Stimulated activated CD8-positive, alpha-beta memory T cell treated with anti-CD3 and anti-CD28 coated beads, Interleukin-12 subunit alpha, Interleukin-12 subunit beta, amount 100 ng/mL, for 24 hours (primary cell): ENCODE results near the gene PXDN.
"Not testable (repeated sequence)": the region's sequence is repeated elsewhere in the genome, so short reads cannot be mapped to it uniquely, and the experiment has no call there.

Source experiments
- DNase-seq: peaks from one replicate; pipeline ENCODE4 v3.0.0-alpha.2; 2020; ENCODE audit errors: extremely low read depth

The PXDN gene

DNA sequence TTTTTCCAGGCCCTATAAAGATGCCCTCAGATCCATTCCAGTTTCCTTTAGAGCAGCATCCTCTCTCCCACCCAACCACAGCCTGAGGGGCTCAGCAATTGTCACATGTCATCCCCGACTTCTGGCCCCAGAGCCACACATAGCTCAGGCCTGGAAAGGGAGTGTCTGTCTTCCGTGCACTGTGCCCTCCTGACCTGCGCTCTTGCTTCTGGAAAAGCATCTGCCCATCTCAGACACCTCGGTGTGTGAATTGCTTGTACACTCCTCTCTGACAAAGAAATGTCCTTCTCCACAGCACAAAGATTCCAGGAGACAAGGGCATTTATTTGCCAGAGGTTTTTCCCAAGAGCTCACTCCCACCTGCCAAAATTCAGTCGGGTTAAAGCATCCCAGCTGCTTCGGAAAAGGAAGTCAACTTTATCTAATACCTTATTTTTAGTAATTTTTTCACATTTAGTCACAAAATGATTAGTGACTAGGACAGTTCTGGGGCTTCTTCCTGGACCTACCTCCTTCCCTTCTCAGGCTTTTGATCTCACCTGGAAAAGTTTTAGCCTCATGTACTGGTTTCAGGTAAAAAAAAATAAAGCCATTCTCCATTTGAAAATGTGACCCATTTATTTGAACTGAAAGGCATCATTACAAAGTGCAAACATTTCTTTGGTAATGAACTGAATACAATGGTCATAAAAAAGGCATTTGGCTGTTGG, 112.9 kb downstream of the PXDN start:
- no peak for DNase-seq

DNA sequence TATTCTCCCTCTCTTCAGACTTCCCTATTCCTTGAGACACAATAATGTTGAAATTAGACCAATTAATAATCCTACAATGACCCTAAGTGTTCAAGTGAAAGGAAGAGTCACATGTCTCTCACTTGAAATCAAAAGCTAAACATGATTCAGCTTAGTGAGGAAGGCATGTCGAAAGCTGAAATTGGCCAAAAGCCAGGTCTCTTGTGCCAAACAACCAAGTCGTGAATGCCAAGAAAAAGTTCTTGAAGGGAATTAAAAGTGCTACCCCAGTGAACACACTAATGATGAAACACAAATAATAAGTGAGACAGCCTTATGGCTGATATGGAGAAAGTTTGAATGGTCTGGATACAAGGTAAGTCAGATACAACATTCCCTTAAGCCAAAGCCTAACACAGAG, 115.4 kb downstream of the PXDN start:
- DNase-seq: no peak

DNA sequence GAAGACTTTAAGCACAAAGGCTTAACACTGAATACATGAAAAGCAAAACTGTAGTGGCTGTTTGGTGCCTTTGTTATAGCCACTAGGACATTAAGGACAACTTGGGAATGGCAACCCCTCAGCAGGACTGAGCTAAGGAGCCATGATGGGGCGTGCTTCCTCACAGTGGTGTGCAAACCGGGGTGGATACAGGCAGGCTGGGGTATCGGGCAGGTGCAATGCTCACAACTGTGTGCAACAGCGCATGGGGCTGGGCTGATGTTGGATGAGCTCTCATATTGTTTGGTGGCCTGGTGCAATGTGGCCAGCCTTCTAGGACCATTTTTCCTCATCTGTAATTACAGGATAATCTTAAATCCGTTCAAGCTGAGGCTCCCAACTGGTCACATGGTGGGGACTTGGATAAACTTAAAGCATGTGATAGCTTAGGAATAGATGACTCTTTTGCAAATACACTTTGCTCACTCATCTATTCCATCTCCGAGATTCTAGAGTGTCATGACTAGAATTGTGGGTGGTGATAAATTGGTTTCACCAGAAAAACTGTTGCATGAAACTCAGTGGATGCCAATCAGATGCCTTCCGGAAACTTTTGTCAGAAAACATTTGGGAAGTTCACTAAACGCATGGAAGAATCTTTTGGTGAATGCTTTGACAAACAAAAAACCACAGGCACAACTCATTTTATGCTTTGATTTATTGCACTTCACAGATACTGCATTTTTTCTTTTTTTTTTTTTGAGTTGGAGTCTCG, 116.5 kb downstream of the PXDN start:
- no peak for DNase-seq

DNA sequence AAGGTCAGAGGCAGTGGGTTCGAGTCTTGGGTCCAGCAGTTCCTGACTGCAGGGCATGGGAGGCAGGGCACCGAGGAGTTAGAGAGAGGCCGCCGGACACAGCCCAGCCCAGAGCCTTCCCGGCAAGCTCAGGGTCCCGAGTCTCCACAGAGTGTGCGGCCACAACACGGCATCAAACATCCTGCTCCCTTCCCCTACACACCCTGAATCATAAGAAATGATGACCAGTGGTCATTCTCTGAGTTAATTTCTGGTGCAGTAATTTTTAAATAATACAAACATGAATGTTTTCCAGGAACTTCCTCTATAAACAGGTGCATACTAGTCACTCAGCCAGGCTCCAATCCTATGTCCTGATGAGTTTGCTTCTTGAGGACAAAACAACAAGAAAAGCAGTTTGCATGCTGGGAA, 118.0 kb downstream of the PXDN start:
- DNase-seq: no peak

DNA sequence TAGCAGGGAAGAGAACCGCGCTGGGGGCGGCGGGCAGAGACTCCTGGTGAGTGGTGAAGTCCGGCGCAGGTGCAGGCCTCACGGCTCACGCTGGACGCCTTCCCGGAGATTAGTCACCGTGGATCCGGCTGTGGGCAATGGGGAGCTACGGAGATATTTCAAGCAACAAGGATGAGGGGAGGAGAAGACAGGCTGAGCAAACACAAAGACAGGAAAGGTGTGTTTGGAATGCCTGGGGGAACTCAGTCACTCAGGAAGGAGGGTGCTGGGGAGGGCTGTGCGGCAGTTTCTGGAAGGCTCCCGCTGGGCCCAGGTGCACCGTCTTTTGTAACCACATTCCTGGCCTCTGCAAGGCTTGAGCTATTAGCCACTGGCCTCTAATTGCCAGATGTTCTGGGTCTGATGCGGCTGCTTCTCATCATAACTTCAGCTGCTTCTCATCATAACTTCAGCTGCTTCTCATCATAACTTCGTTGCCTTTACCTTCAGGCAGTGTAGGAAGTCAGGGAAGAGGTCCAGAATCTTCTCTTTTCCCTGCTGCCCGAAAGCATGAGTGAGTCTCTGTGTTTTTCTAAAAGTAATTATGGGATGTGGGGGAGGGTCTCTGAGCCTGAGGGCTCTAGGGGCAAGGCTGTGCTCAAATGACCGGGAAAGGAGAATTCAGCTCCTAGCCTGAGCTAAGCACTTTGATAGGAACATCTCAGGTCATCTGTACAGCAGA, 118.9 kb downstream of the PXDN start:
- no peak for DNase-seq

DNA sequence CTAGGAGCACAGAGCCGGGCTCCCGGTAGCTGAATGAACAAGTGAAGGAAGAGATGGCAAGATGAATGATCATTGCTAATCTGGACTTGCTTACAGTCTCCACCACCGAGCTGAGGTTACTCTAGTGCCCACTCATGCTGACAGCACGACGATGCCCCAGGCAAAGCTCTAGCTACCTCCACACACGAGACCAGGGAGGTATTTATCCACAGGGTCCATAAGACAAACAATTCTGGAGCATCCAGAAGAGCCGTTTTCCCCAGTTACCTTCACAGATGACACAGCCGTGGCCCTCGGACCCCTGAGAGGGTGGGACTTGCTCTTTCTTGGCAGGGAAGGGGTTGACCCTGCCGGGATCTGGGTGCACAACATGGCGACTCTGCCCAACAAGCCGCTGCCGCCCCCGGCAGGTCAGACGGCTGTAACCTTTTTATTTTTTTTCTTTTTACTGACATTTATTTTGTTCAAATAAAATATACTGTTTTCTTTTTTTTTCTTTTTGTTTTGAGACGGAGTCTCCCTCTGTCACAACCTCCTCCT, 120.3 kb downstream of the PXDN start:
- no peak for DNase-seq

DNA sequence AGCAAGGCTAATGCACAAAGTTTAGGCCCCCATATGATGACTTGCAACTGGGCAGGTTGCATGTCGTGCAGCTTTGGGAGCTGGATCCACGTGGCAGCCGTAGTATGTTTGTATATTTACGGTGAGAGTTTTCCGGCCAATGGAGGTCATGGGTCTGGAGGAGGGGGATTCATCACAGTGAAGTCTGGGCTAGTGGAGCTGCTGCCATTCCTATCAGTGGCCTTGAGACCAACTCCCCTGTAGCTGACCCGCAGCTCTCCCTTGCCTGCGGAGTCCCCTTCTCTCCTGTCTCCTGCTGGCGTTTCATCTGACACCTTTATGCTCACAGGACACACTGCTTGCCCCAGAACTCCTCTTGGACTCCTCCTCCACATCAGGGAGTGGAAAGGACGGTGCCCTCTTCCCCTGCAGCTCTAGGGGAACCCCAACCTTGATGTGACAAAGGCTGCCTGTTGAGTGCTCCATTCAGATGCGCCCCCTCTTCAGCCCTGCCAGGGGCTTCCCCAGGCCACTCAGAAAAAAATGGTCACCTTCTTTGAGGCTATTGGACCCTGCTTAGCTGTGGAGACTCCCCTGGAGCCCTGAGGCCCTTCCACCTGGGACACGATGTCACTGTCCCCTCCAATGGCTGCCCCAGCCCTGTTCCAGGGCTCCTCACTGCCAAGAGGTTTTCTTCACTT, 121.7 kb downstream of the PXDN start:
- DNase-seq: no peak

DNA sequence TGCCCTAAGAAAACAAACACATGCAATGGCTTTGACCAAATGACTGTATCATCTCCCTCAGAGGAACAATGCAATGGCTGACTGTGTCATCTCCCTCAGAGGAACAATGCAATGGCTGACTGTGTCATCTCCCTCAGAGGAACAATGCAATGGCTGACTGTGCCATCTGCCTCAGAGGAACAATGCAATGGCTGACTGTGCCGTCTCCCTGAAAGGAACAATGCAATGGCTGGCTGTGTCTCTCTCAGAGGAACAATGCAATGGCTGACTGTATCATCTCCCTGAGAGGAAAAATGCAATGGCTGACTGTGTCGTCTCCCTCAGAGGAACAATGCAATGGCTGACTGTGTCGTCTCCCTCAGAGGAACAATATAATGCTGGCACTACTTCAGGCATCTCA, 122.3 kb downstream of the PXDN start:
- not testable (repeated sequence) for DNase-seq

DNA sequence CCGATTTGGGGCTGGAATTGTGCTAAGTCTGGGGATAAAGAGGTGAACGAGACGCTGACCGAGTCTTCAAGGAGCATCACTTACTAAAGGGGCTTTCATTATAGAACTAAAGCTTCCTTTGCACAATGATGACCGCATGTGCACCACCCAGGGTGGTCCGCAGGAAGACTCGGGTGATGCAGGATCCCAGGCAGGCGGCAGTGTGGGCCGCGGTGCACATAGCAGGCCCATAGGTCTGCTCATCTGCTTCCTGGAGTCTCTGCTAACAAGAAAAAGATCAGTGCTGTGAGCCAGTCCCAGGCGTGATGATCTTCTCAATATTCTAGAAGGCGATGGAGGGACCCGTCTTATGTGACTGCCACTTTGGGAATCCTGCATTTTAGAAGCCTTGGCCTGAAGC, 122.8 kb downstream of the PXDN start:
- DNase-seq: no peak

DNA sequence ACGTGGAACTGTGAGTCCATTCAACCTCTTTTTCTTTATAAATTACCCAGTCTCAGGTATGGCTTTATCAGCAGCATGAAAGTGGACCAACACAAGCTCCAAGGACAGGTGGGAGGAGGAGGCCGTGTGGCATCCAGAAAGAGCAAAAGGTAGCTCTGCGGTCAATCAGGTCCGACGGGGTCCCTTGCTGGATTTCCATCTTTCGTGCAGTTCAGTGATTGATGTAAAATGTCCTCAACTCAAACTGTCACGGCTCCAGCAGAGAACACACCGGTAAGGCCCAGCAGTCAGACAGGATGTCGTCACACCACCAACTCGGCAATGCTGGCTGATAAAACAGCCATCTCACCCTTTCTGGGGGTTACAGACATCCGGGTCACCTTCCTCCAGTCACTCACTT, 123.3 kb downstream of the PXDN start:
- DNase-seq: no peak

DNA sequence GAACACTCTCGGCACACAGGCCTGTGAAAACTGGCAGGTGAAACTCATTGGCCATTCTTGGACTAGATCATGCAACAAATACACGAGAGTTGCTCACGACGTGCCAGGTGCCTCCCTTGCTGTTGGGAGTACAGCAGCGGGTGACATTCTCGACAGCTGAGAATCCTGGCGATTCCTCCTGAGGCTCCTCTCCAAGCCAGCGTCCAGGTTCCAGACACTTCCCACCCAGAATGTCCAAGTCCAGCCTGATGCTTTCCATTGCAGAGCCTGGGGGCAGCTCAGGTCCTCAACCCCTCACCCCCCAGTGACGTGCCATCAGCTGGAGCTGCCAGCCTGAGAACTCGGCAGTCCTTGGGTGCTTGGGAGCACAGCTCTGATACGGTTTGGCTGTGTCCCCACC, 124.2 kb downstream of the PXDN start:
- DNase-seq: no peak

DNA sequence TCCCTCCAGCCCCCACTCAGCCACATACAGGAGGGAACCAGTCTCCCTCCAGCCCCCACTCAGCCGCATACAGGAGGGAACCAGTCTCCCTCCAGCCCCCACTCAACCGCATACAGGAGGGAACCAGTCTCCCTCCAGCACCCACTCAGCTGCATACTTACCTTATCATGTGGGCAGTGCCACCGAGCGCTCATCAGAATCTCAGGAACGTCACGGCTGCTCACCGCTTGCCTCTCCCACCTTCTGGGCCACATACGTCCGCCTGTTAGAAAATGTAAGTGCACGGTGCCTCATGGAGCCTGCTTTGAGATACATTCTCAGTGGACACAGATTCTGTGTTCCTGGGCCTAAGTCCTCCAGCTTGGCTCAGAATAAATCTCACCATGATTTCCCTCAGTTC, 124.8 kb downstream of the PXDN start:
- DNase-seq: no peak

DNA sequence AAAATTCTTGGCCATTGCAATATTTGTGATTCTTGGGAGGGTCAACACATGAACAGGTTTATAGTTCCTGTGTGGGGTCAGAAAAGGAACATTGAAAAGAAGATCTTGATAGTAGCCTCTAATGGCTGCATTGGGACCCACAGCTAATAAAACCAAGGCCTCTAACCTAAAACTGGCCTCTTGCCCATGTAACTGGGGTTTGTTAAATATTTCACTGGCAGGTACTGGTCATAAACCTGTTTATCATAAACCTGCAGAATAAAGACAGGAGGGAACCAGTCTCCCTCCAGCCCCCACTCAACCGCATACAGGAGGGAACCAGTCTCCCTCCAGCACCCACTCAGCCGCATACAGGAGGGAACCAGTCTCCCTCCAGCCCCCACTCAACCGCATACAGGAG, 125.3 kb downstream of the PXDN start:
- DNase-seq: no peak

DNA sequence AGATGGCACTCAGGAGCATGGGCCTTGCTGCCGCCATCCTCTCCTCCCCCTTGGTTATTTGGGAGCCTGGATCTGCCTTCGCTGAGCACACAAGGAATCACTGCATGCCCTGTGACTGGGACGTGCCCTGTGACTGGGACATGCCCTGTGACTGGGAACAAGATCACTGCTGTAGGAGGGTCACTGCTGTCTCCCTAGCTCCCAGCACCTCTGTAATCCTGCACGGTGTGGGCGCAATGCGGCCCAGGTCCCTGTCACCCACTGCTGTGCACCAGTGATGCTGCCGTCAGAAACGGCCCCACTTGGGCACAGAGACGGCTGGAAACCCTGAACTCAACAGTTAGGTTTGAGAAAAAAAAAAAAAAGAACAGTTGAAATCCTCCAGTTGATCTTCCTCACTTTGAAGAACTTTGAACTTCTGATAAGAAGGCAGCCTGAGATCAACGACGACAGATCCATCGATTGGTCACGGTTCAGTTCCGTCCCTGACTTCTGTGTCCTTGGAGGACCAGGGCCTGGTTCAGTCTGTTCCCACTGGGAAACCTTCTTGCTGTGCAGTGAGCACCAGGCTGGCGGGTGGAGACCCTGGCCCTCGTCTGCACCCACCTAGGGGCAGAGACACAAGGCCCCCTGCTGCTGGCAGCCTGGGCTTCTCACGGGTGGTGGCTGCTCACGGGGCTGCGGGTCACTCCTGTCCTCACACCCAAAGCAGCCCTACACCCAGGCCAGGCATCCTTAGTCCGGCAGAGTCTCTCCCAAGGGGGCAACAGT, 125.9 kb downstream of the PXDN start:
- no peak for DNase-seq

DNA sequence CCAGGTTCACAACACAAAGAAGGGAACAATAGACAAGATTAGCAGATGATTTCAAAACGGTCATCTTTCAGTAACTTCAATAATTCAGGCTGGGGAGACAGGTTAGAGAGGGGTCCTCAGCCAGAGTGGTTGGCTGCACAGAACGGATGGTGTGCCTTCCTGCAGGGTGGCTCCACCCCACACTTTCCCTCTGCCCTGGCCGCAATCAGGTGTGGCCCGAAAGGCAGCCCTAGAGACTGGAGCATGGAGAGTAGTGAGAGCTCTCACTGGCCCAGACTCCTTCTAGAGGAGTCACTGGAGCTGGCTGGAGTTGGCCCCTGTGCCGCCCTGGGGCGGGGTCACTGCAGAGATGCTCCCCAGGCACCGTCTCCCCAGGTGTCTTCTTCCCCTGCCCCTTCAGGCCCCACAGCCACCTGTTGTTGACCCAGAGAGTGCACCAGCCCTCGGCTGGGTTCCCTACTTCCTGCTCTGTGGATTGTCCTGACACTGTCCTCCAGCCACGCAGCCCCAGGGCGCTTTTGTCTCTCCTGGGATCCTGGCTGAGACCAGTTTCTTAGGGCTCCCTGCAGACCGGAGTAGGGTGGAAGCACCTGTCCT, 126.8 kb downstream of the PXDN start:
- no peak for DNase-seq

DNA sequence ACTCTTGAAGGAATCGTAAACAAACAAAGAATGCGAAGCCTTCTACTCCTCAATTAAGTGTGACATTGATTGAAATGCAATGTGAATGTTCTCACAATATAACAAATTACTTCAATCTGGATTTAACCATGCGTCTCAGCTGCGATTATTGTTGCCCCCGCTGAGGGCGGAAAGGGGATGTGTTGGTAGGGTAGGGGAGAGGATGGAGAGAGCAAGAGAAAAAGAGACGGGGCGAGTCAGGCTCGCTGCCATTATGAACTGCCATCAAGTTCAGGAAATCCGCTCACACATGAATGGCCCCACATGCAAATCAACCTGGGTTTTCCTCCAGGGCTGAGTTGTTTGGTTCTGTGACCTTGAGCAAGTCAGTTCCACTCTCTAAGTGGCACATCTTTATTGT, 129.8 kb downstream of the PXDN start:
- DNase-seq: no peak

DNA sequence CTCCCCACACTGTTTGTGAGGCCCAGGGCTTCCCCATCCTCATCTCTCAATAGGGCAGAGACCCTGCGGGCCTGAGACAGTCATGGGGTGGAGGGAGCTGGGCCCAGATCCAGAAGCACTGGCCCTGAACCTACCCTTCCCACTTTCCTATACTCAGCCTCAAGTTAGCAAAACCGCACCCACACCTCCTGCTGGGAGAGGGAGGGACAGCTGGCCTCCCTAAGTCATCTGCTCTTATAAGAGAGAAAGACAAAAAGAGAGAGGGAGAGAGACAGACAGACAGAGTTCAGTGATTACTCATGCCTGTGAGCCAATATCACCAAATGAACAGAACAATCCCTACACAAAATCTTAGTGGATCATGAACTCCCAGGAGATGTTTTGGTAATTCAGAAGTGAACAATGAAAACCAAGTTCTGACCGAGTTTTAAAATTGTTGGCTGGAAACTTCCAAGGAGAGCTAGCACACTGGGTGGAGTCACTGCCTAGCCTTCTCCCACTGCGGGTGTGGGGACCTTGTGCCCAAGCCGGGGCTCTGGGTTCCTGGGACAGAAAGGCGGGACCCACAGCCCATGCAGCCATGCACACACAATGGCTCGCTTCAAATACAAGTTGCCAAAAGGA, 130.5 kb downstream of the PXDN start:
- no peak for DNase-seq

DNA sequence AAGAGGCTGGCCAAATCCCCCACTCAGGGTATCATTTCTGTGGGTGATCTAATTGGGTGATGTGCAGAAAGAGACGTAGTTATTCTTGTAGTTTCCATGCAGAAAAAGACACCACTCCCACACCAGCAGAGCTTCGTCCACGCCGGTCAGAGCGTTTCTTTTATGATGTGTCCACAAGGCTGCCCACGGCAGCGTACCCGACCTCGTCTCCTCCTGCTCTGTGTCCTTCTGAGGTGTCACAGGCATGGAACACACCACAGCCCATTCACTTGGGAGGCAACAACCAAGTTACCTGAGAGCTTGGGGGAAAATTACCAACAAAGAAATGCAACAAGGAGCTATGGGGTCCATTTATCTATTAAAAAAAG, 131.3 kb downstream of the PXDN start:
- DNase-seq: no peak

DNA sequence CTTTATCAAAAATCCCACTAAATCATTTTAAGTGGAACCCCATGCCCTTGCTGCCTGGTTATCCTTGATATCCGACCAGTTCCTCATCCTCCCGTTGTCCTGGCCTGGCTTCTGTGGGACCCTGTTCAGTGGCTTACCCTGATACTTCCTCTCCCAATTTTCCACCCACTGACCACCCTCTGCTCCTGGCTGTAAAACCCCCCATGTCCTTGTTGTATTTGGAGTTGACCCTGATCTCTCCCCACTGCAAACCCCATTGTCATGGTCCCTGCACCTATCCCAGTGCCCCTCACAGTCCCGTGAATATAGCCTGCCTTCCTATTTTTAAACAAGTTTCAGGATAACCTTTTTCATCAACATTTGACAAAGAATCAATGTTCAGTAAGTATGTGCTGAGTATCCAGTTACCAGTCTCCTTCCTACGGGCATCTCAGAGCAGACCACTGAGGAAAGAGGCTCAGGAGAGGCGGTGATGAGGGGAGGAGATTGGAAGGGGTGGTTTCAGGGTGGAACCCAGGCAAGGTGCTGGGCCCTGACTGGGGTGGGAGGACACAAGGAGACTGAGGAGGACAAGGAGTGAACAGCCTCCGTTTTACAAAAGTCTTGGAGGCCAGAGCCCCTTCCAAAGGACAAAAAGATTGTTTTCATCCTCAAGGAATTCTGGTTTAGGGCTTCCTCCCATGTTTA, 131.8 kb downstream of the PXDN start:
- DNase-seq: no peak

DNA sequence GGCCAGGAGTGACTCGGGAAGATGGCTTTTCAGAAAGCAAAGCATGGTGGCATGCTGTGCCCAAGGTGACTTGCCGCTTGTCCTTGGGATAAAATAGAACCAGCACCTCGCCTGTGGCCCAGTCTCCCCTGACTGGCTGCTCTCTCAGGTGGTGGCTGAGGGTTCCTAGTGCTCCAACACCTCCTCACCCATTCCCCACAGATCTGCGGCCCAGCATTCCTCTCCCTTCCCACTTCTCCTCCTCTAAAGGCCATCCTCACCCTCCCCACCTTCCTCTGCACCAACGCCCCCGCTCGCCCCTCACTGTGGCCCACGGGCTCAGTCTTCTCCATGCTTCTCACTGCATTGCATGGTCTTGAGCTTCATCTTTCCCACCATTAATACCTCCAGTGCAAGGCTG, 132.4 kb downstream of the PXDN start:
- DNase-seq: no peak
